Activated CD8-positive, alpha-beta T cell treated with anti-CD3 and anti-CD28 coated beads for 36 hours (primary cell): ENCODE data around the gene HSF2. TPM values are rescaled to one million over a fixed set of nuclear protein-coding genes. Genes with fewer than 3 reads are reported as not detected.
"Not testable (repeated sequence)": the region's sequence is repeated elsewhere in the genome, so short reads cannot be mapped to it uniquely, and the experiment has no call there.

Experiments used
- ATAC-seq: fragments of 200-7000 bp; cut with Tn5 transposase; one replicate; pipeline ENCODE4 v1.10.0; 2021; ENCODE audit warnings: mild to moderate bottlenecking, moderate library complexity
- CTCF ChIA-PET: fragments of 350-600 bp; sonication (Branson Sonifier 250); formaldehyde crosslinking; loops from one replicate; lab custom pipeline; 2021; ENCODE audit warnings: antibody characterized with exemption; lab: Charles Lee
- POLR2A ChIA-PET: fragments of 350-600 bp; sonication (Branson Sonifier 250); formaldehyde crosslinking; loops from one replicate; lab custom pipeline; 2021; ENCODE audit warnings: antibody characterized with exemption; lab: Charles Lee
- DNase-seq: peaks from one replicate; pipeline ENCODE4 v3.0.0-alpha.2; 2020
- H3K27ac Mint-ChIP-seq: one replicate; pipeline ENCODE4 v1.8.0; 2021; ENCODE audit warnings: mild to moderate bottlenecking, mixed read lengths
- H3K27me3 Mint-ChIP-seq: one replicate; pipeline ENCODE4 v1.8.0; 2021; ENCODE audit warnings: mixed read lengths
- H3K36me3 Mint-ChIP-seq: one replicate; pipeline ENCODE4 v1.8.0; 2021; ENCODE audit warnings: low read depth, mixed read lengths
- H3K4me1 Mint-ChIP-seq: one replicate; pipeline ENCODE4 v1.8.0; 2021; ENCODE audit warnings: low read depth, mixed read lengths
- H3K4me3 Mint-ChIP-seq: one replicate; pipeline ENCODE4 v1.8.0; 2021; ENCODE audit warnings: mild to moderate bottlenecking, moderate library complexity, mixed read lengths
- H3K9me3 Mint-ChIP-seq: one replicate; pipeline ENCODE4 v1.8.0; 2021; ENCODE audit warnings: mixed read lengths
- CTCF ChIP-seq: fragments of 200-600 bp; IDR thresholded peaks from one replicate; pipeline ENCODE4 v1.8.0; 2022; ENCODE audit warnings: antibody characterized with exemption, mild to moderate bottlenecking
- intact Hi-C: fragments of 100-400 bp; cut with micrococcal nuclease; formaldehyde crosslinking; loops from one replicate; pipeline ENCODE4 v1.10.0; 2022
- total RNA-seq, 2 experiments: library from RNA; stranded (reverse); gene quantifications; one replicate each; pipeline ENCODE4 v1.2.3, GENCODE V29; 2021

Gene HSF2
- total RNA-seq, 2 experiments from 2014 or later = 19.5 to 22.4 TPM

GRCh38 chr6:122452509-122452908, 53.1 kb downstream of the HSF2 start:
- Mint-ChIP-seq H3K4me3 (no peak overlapping the region), H3K4me1 (peaks cover 28% of the 10 kb centered on the region), H3K27ac (no peak overlapping the region), H3K36me3 (peaks cover 41% of the 10 kb centered on the region), H3K27me3 (no peaks in the 10 kb centered on the region), H3K9me3 (no peaks in the 10 kb centered on the region)
- ATAC-seq = no peak
- ChIA-PET CTCF (no interaction called here), POLR2A (interaction anchor here (1.3 kb wide), 1 partner anchor 34 kb away, joined by 3 read pairs; no protein-coding TSS in a partner anchor)
- no peak for TF ChIP-seq CTCF
- no peak for DNase-seq
- intact Hi-C loops = no loop called here

DNA sequence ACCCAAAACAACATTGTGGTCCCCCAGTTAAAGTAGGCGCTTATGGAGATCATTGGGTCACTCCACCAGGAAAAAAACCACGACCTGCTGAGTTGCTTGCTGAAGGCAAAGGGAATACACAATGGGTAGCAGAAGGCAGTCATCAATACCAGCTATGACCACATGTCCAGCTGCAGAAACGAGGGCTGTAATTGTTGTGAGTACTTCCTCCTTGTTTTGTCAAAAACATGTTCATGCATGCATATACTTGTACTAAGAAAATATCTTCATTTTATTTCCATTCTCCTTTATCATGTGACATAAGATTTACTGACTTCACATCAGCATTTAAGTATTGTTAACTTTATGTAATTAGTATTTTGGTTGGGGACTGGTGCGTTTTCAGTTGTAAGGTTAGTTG, 55.2 kb downstream of the HSF2 start:
- no peaks in the 10 kb centered on the region for H3K27me3 Mint-ChIP-seq
- ATAC-seq = no peak
- POLR2A ChIA-PET = no interaction called here
- DNase-seq = no peak
- H3K4me3 Mint-ChIP-seq = no peak overlapping the region
- TF ChIP-seq CTCF = no peak
- H3K27ac Mint-ChIP-seq = peak overlapping the region; percentile 65
- intact Hi-C loops = no loop called here
- H3K9me3 Mint-ChIP-seq = no peaks in the 10 kb centered on the region
- H3K36me3 Mint-ChIP-seq = peaks cover 43% of the 10 kb centered on the region
- peaks cover 45% of the 10 kb centered on the region for H3K4me1 Mint-ChIP-seq
- CTCF ChIA-PET = interaction anchor here (1.1 to 1.8 kb wide), 3 partner anchors 22 to 38 kb away, joined by 4 to 6 read pairs (median 5); no protein-coding TSS in a partner anchor

DNA sequence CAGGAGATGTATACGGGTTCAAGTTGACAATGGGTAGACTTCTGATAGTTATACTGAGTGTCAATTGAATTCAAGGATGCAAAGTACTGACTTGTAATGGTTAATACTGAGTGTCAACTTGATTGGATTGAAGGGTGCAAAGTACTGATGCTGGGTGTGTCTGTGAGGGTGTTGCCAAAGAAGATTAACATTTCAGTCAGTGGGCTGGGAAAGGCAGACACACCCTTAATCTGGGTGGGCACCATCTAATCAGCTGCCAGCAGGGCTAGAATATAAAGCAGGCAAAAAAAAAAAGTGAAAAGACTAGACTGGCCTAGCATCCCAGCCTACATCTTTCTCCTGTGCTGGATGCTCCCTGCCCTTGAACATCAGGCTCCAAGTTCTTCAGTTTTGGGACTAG, 55.7 kb downstream of the HSF2 start:
- Mint-ChIP-seq H3K4me1 (peaks cover 47% of the 10 kb centered on the region), H3K36me3 (peaks cover 43% of the 10 kb centered on the region), H3K27ac (peak overlapping the region; percentile 65)
- H3K27me3 Mint-ChIP-seq, H3K9me3 Mint-ChIP-seq, intact Hi-C loops, H3K4me3 Mint-ChIP-seq, DNase-seq, POLR2A ChIA-PET, ATAC-seq: not testable (repeated sequence)
- CTCF ChIA-PET = interaction anchor here (1.2 to 1.8 kb wide), 2 partner anchors 30 to 37 kb away, joined by 4 to 6 read pairs; no protein-coding TSS in a partner anchor

DNA sequence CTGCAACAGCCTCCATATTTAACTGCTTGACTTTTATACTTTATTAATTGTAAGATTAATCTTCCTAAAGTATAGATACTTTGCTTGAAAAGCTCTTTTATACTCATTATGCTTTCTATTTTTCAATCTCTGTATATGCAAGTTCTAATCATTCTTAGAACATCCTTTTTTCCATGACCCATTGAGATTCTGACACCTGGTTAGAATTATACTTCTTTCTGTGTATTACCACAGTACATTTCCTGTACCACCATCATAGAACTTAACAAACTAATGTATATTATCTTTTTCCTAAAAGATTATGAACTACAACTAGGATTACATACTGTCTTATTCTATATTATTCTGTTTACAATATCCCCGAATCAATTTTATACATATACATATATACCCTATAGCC, 58.6 kb downstream of the HSF2 start:
- Mint-ChIP-seq H3K4me3 (no peak overlapping the region), H3K9me3 (no peaks in the 10 kb centered on the region), H3K36me3 (peaks cover 34% of the 10 kb centered on the region), H3K4me1 (peaks cover 72% of the 10 kb centered on the region), H3K27me3 (no peaks in the 10 kb centered on the region), H3K27ac (peak overlapping the region; percentile 89)
- ATAC-seq (peak; percentile 78), DNase-seq (no peak)
- intact Hi-C loops = no loop called here
- no peak for TF ChIP-seq CTCF
- ChIA-PET POLR2A (interaction anchor here (2.5 to 4.3 kb wide), 2 partner anchors 13 to 19 kb away, joined by 10 to 19 read pairs; partner anchors contain the start of gene SERINC1), CTCF (no interaction called here)

GRCh38 chr6:122459240-122459639, 59.8 kb downstream of the HSF2 start:
- Mint-ChIP-seq H3K4me1 (peaks cover 77% of the 10 kb centered on the region), H3K27me3 (no peaks in the 10 kb centered on the region), H3K9me3 (peaks cover 2% of the 10 kb centered on the region), H3K4me3 (no peak overlapping the region), H3K27ac (peak overlapping the region; percentile 89), H3K36me3 (peaks cover 34% of the 10 kb centered on the region)
- intact Hi-C loops = no loop called here
- DNase-seq (no peak), ATAC-seq (no peak)
- CTCF ChIA-PET = interaction anchor here (1.5 to 2.4 kb wide), 2 partner anchors 12 to 13 kb away, joined by 6 to 7 read pairs; partner anchors contain the start of gene SERINC1
- TF ChIP-seq CTCF = no peak
- POLR2A ChIA-PET = interaction anchor here (0.7 to 4.3 kb wide), 3 partner anchors 8 to 12 kb away, joined by 3 to 19 read pairs (median 4); partner anchors contain the start of gene SERINC1

GRCh38 chr6:122459865-122460416, 60.5 kb downstream of the HSF2 start:
- POLR2A ChIA-PET = interaction anchor here (1.7 to 4.3 kb wide), 2 partner anchors 10 to 12 kb away, joined by 4 to 19 read pairs; partner anchors contain the start of gene SERINC1
- DNase-seq, H3K4me3 Mint-ChIP-seq, intact Hi-C loops, H3K9me3 Mint-ChIP-seq, H3K27me3 Mint-ChIP-seq, ATAC-seq: not testable (repeated sequence)
- peaks cover 31% of the 10 kb centered on the region for H3K36me3 Mint-ChIP-seq
- H3K4me1 Mint-ChIP-seq = peaks cover 76% of the 10 kb centered on the region
- H3K27ac Mint-ChIP-seq = peak overlapping the region; percentile 89
- CTCF ChIA-PET = interaction anchor here (1.5 to 2.4 kb wide), 2 partner anchors 11 to 13 kb away, joined by 6 to 7 read pairs; partner anchors contain the start of gene SERINC1
